ENCODE results near the gene MFGE8.
"Not testable (repeated sequence)": the region's sequence is repeated elsewhere in the genome, so short reads cannot be mapped to it uniquely, and the experiment has no call there.

Gene MFGE8

DNA sequence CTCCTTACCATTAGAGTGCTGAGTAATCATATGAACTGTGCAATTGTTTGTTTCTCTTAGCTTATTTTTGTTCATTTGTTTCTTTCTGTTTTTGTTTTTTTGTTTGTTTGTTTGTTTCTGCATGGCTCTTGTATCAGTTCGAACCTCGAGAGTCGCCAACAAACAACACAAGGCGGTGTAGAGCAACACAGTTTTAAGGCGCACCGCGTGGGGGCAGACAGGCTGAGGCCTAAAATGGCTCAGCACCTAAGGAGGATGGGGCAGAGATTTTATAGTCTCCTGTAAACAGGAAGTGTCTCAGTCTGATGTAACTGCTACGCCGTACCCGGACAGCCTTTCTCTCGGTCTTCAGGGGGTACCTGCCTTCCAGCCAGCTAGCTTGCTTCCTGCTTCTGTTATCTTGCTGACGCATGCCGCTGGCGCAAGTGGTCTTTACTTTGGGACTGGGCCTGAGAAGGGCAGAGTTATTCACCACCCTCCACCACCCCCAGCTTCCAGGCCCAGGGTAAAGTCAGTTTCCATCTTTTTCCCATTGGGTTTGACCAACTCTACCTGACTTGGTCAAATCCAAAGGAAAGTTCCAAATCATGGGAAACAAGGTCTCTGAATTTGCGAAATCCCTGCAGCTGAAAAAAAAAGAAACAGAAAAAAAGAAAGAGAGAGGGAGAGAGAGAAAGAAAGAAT lies 25.8 kb upstream of the MFGE8 start:
- Histone ChIP-seq H3K36me3 (ENCODE audit: control insufficient read depth, insufficient read depth, low read length) (no peaks in the 10 kb centered on the region), H3K9me3 (ENCODE audit: control insufficient read depth, insufficient read depth, low read length) (no peaks in the 10 kb centered on the region), H3K27me3 (ENCODE audit: control insufficient read depth, insufficient read depth, low read length) (no peaks in the 10 kb centered on the region), H3K4me3 (ENCODE audit: low read length) (no peak overlapping the region), H3K27ac (ENCODE audit: low read length) (no peak overlapping the region), H3K4me1 (ENCODE audit: control insufficient read depth, insufficient read depth, low read length) (peaks cover 3% of the 10 kb centered on the region; the same call in 1 of the 2 replicates)
- WGBS (ENCODE audit: insufficient coverage, insufficient read length), result no CpG with 5 or more reads among the region's 15 CpGs
- DNase-seq (ENCODE audit: low read depth, low spot score), result no peak

DNA sequence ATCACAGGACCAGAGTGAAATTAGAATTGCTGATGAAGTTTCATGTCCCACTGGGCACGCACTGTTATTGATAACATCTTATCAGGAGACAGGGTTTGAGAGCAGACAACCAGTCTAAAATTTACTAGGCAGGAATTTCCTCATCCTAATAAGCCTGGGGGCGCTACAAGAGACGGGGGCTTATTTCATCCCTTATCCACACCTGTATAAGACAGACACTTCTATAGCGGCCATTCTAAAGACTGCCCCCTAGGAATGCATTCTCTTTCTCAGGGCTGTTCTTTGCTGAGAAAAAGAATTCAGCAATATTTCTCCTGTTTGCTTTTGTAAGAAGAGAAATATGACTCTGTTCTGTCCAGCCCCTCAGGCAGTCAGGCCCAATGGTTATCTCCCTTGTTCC lies 21.3 kb upstream of the MFGE8 start:
- not testable (repeated sequence) for H3K27me3 ChIP-seq (ENCODE audit: control insufficient read depth, insufficient read depth, low read length); H3K4me1 ChIP-seq (ENCODE audit: control insufficient read depth, insufficient read depth, low read length); H3K27ac ChIP-seq (ENCODE audit: low read length); DNase-seq (ENCODE audit: low read depth, low spot score); H3K4me3 ChIP-seq (ENCODE audit: low read length); H3K9me3 ChIP-seq (ENCODE audit: control insufficient read depth, insufficient read depth, low read length); H3K36me3 ChIP-seq (ENCODE audit: control insufficient read depth, insufficient read depth, low read length)
- no CpG with 5 or more reads among the region's 4 CpGs for WGBS (ENCODE audit: insufficient coverage, insufficient read length)

GRCh38 chr15:88932875-88933330 lies 19.7 kb upstream of the MFGE8 start:
- no CpG with 5 or more reads among the region's 1 CpG for WGBS (ENCODE audit: insufficient coverage, insufficient read length)
- Histone ChIP-seq H3K27me3 (ENCODE audit: control insufficient read depth, insufficient read depth, low read length) (no peaks in the 10 kb centered on the region), H3K4me1 (ENCODE audit: control insufficient read depth, insufficient read depth, low read length) (no peaks in the 10 kb centered on the region), H3K36me3 (ENCODE audit: control insufficient read depth, insufficient read depth, low read length) (no peaks in the 10 kb centered on the region), H3K9me3 (ENCODE audit: control insufficient read depth, insufficient read depth, low read length) (peaks cover 1% of the 10 kb centered on the region; the same call in 1 of the 2 replicates), H3K4me3 (ENCODE audit: low read length) (no peak overlapping the region), H3K27ac (ENCODE audit: low read length) (no peak overlapping the region)
- DNase-seq (ENCODE audit: low read depth, low spot score), result no peak

- Histone ChIP-seq H3K9me3 (ENCODE audit: control insufficient read depth, insufficient read depth, low read length) (peaks cover 1% of the 10 kb centered on the region; the same call in 1 of the 2 replicates), H3K4me1 (ENCODE audit: control insufficient read depth, insufficient read depth, low read length) (no peaks in the 10 kb centered on the region), H3K4me3 (ENCODE audit: low read length) (no peak overlapping the region), H3K36me3 (ENCODE audit: control insufficient read depth, insufficient read depth, low read length) (no peaks in the 10 kb centered on the region), H3K27ac (ENCODE audit: low read length) (no peak overlapping the region), H3K27me3 (ENCODE audit: control insufficient read depth, insufficient read depth, low read length) (no peaks in the 10 kb centered on the region)
- DNase-seq (ENCODE audit: low read depth, low spot score), result no peak
- WGBS (ENCODE audit: insufficient coverage, insufficient read length), result no CpG with 5 or more reads among the region's 4 CpGs
Measured at GRCh38 chr15:88932271-88932874, 19.2 kb upstream of the MFGE8 start.

- no peak overlapping the region for H3K27ac ChIP-seq (ENCODE audit: low read length)
- H3K9me3 ChIP-seq (ENCODE audit: control insufficient read depth, insufficient read depth, low read length), result peaks cover 1% of the 10 kb centered on the region; the same call in 1 of the 2 replicates
- H3K4me1 ChIP-seq (ENCODE audit: control insufficient read depth, insufficient read depth, low read length), result no peaks in the 10 kb centered on the region
- H3K27me3 ChIP-seq (ENCODE audit: control insufficient read depth, insufficient read depth, low read length), result no peaks in the 10 kb centered on the region
- no CpG with 5 or more reads among the region's 2 CpGs for WGBS (ENCODE audit: insufficient coverage, insufficient read length)
- no peak for DNase-seq (ENCODE audit: low read depth, low spot score)
- H3K4me3 ChIP-seq (ENCODE audit: low read length), result no peak overlapping the region
- H3K36me3 ChIP-seq (ENCODE audit: control insufficient read depth, insufficient read depth, low read length), result no peaks in the 10 kb centered on the region
Measured at GRCh38 chr15:88930579-88930978, 17.4 kb upstream of the MFGE8 start.

- no CpG with 5 or more reads among the region's 3 CpGs for WGBS (ENCODE audit: insufficient coverage, insufficient read length)
- not testable (repeated sequence) for H3K36me3 ChIP-seq (ENCODE audit: control insufficient read depth, insufficient read depth, low read length); H3K4me3 ChIP-seq (ENCODE audit: low read length); DNase-seq (ENCODE audit: low read depth, low spot score); H3K4me1 ChIP-seq (ENCODE audit: control insufficient read depth, insufficient read depth, low read length); H3K9me3 ChIP-seq (ENCODE audit: control insufficient read depth, insufficient read depth, low read length); H3K27me3 ChIP-seq (ENCODE audit: control insufficient read depth, insufficient read depth, low read length); H3K27ac ChIP-seq (ENCODE audit: low read length)
Measured at GRCh38 chr15:88929358-88930098, 16.3 kb upstream of the MFGE8 start.

DNA sequence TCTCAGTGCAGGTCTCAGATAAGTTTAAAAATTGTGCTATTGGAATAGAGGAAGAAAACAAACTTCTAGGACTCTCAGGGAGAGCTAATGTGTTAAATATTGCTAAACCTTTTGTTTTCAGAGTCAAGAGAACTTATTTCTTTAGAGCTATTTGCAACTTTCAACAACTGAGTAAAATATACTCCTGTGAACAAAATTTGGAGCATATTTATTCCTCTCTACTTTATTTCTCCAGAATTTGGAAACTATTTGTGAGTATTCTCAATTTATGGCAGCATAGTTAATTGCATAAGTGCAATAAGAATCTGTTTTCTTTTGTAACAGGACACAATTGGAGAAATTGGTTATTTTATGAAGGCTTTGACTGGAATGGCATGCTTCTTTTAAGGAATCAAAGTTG lies 15.0 kb upstream of the MFGE8 start:
- not testable (repeated sequence) for H3K9me3 ChIP-seq (ENCODE audit: control insufficient read depth, insufficient read depth, low read length); H3K27ac ChIP-seq (ENCODE audit: low read length); H3K4me3 ChIP-seq (ENCODE audit: low read length); DNase-seq (ENCODE audit: low read depth, low spot score); H3K36me3 ChIP-seq (ENCODE audit: control insufficient read depth, insufficient read depth, low read length); H3K4me1 ChIP-seq (ENCODE audit: control insufficient read depth, insufficient read depth, low read length); H3K27me3 ChIP-seq (ENCODE audit: control insufficient read depth, insufficient read depth, low read length)

DNA sequence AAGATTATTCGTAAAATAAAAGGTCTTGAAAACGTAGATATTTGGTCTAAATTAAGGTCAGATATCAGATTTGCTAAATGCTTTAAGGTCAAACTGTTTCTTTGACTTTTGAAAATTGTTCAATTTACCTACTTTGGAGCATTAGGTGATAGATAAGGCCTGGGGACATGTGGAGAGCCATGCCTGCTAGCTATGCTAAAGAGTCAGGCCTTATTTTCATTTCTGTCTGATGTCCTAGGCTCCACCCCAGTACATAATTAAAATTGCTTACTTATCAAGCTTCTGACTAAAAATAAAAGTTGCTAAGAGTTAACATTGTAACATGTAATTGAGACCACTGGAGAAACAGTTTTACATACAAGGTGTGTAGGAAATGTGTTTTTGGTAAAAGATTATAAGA lies 12.5 kb upstream of the MFGE8 start:
- not testable (repeated sequence) for H3K4me1 ChIP-seq (ENCODE audit: control insufficient read depth, insufficient read depth, low read length); H3K4me3 ChIP-seq (ENCODE audit: low read length); H3K9me3 ChIP-seq (ENCODE audit: control insufficient read depth, insufficient read depth, low read length); H3K27ac ChIP-seq (ENCODE audit: low read length); H3K27me3 ChIP-seq (ENCODE audit: control insufficient read depth, insufficient read depth, low read length); H3K36me3 ChIP-seq (ENCODE audit: control insufficient read depth, insufficient read depth, low read length); DNase-seq (ENCODE audit: low read depth, low spot score)
- WGBS (ENCODE audit: insufficient coverage, insufficient read length), result 100% methylated on average over 2 of the region's 2 CpGs

DNA sequence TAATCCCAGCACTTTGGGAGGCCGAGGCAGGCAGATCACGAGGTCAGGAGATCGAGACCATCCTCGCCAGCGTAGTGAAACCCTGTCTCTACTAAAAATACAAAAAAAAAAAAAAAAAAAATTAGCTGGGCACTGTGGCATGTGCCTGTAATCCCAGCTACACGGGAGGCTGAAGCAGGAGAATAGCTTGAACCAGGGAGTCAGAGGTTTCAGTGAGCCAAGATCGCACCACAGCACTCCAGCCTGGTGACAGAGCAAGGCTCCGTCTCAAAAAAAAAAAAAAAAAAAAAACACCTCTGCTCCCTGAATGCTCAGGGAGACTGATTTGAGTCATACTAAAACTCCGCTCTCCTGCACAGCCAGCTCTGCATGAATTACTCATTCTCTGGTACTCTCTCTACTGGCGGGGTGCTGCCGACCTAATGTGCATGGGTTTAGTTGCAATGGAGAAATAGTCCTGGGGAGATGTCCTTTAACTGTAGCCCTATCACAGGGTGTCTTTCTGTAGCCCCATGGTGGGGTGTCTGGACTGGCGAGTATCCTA lies 7.8 kb upstream of the MFGE8 start:
- H3K4me1 ChIP-seq (ENCODE audit: control insufficient read depth, insufficient read depth, low read length); H3K27ac ChIP-seq (ENCODE audit: low read length); H3K36me3 ChIP-seq (ENCODE audit: control insufficient read depth, insufficient read depth, low read length); H3K9me3 ChIP-seq (ENCODE audit: control insufficient read depth, insufficient read depth, low read length); H3K27me3 ChIP-seq (ENCODE audit: control insufficient read depth, insufficient read depth, low read length); DNase-seq (ENCODE audit: low read depth, low spot score); H3K4me3 ChIP-seq (ENCODE audit: low read length): not testable (repeated sequence)
- no CpG with 5 or more reads among the region's 12 CpGs for WGBS (ENCODE audit: insufficient coverage, insufficient read length)

- DNase-seq (ENCODE audit: low read depth, low spot score), result no peak
- no peaks in the 10 kb centered on the region for H3K36me3 ChIP-seq (ENCODE audit: control insufficient read depth, insufficient read depth, low read length)
- H3K9me3 ChIP-seq (ENCODE audit: control insufficient read depth, insufficient read depth, low read length), result no peaks in the 10 kb centered on the region
- H3K4me1 ChIP-seq (ENCODE audit: control insufficient read depth, insufficient read depth, low read length), result no peaks in the 10 kb centered on the region
- WGBS (ENCODE audit: insufficient coverage, insufficient read length), result no CpG with 5 or more reads among the region's 9 CpGs
- no peak overlapping the region for H3K27ac ChIP-seq (ENCODE audit: low read length)
- no peak overlapping the region for H3K4me3 ChIP-seq (ENCODE audit: low read length)
- H3K27me3 ChIP-seq (ENCODE audit: control insufficient read depth, insufficient read depth, low read length), result no peaks in the 10 kb centered on the region
Measured at GRCh38 chr15:88920186-88920891, 7.2 kb upstream of the MFGE8 start.

Measured in iPS DF 6.9 (cell line).